Measurements from ENCODE around the gene WWOX. TPM values are rescaled to one million over a fixed set of nuclear protein-coding genes. Genes with fewer than 3 reads are reported as not detected.

The WWOX gene
- total and polyA plus RNA-seq, 2 experiments from 2014 or later, result 17.0 to 39.8 TPM

GRCh38 chr16:78620291-78620690 is 520.8 kb downstream of the WWOX start:
- Histone ChIP-seq H3K4me1 (ENCODE audit: insufficient read depth) (no peaks in the 10 kb centered on the region), H3K27ac (no peak overlapping the region), H3K79me2 (no peaks in the 10 kb centered on the region), H3K9me3 (ENCODE audit: low read depth) (no peaks in the 10 kb centered on the region), H3K4me3 (no peak overlapping the region), H3K9me2 (replicated peaks; ENCODE audit: insufficient read depth) (no peaks in the 10 kb centered on the region), H4K20me1 (ENCODE audit: insufficient read depth, poor library complexity, severe bottlenecking) (no peaks in the 10 kb centered on the region), H3K27me3 (no peaks in the 10 kb centered on the region), H3K36me3 (replicated peaks; ENCODE audit: insufficient read depth, low read depth) (no peaks in the 10 kb centered on the region), H2AFZ (no peak overlapping the region), H3K4me2 (no peak overlapping the region)
- 84% methylated on average over 2 of the region's 2 CpGs for WGBS (ENCODE audit: low lambda C conversion rate, missing lambda C conversion rate)
- no peak for TF ChIP-seq EZH2phosphoT487 (IDR thresholded peaks at IDR 0.05; ENCODE audit: low read depth, severe bottlenecking, unreplicated experiment)
- TF ChIP-seq EZH2 (IDR thresholded peaks at IDR 0.05; ENCODE audit: borderline replicate concordance), result no peak
- TF ChIP-seq CTCF (IDR thresholded peaks at IDR 0.05; ENCODE audit: poor library complexity), result no peak
- DNase-seq (ENCODE audit: low spot score), result no peak

- Histone ChIP-seq H2AFZ (no peak overlapping the region), H3K9me2 (replicated peaks; ENCODE audit: insufficient read depth) (no peaks in the 10 kb centered on the region), H3K4me2 (no peak overlapping the region), H4K20me1 (ENCODE audit: insufficient read depth, poor library complexity, severe bottlenecking) (no peaks in the 10 kb centered on the region), H3K27me3 (no peaks in the 10 kb centered on the region), H3K79me2 (no peaks in the 10 kb centered on the region), H3K4me1 (ENCODE audit: insufficient read depth) (no peaks in the 10 kb centered on the region), H3K9me3 (ENCODE audit: low read depth) (no peaks in the 10 kb centered on the region), H3K27ac (no peak overlapping the region), H3K36me3 (replicated peaks; ENCODE audit: insufficient read depth, low read depth) (no peaks in the 10 kb centered on the region), H3K4me3 (no peak overlapping the region)
- no peak for DNase-seq (ENCODE audit: low spot score)
- 95% methylated on average over 2 of the region's 2 CpGs for WGBS (ENCODE audit: low lambda C conversion rate, missing lambda C conversion rate)
- TF ChIP-seq CTCF (IDR thresholded peaks at IDR 0.05; ENCODE audit: poor library complexity), result no peak
- no peak for TF ChIP-seq EZH2 (IDR thresholded peaks at IDR 0.05; ENCODE audit: borderline replicate concordance)
- TF ChIP-seq EZH2phosphoT487 (IDR thresholded peaks at IDR 0.05; ENCODE audit: low read depth, severe bottlenecking, unreplicated experiment), result no peak
Observed at GRCh38 chr16:78623796-78624195, 524.3 kb downstream of the WWOX start.

GRCh38 chr16:78624366-78624765 is 524.9 kb downstream of the WWOX start:
- Histone ChIP-seq H2AFZ (no peak overlapping the region), H3K79me2 (no peaks in the 10 kb centered on the region), H3K27ac (no peak overlapping the region), H3K4me2 (peak overlapping the region; percentile 4), H3K4me3 (no peak overlapping the region), H3K4me1 (ENCODE audit: insufficient read depth) (no peaks in the 10 kb centered on the region), H3K36me3 (replicated peaks; ENCODE audit: insufficient read depth, low read depth) (no peaks in the 10 kb centered on the region), H3K27me3 (no peaks in the 10 kb centered on the region), H3K9me3 (ENCODE audit: low read depth) (no peaks in the 10 kb centered on the region), H3K9me2 (replicated peaks; ENCODE audit: insufficient read depth) (no peaks in the 10 kb centered on the region), H4K20me1 (ENCODE audit: insufficient read depth, poor library complexity, severe bottlenecking) (no peaks in the 10 kb centered on the region)
- DNase-seq (ENCODE audit: low spot score), result no peak
- peak; percentile 86 for TF ChIP-seq EZH2phosphoT487 (IDR thresholded peaks at IDR 0.05; ENCODE audit: low read depth, severe bottlenecking, unreplicated experiment)
- TF ChIP-seq EZH2 (IDR thresholded peaks at IDR 0.05; ENCODE audit: borderline replicate concordance), result no peak
- WGBS (ENCODE audit: low lambda C conversion rate, missing lambda C conversion rate), result 49% methylated on average over 2 of the region's 2 CpGs

- Histone ChIP-seq H3K27ac (no peak overlapping the region), H3K79me2 (no peaks in the 10 kb centered on the region), H3K4me1 (ENCODE audit: insufficient read depth) (no peaks in the 10 kb centered on the region), H3K27me3 (no peaks in the 10 kb centered on the region), H3K4me3 (no peak overlapping the region), H3K4me2 (no peak overlapping the region), H3K36me3 (replicated peaks; ENCODE audit: insufficient read depth, low read depth) (no peaks in the 10 kb centered on the region), H3K9me2 (replicated peaks; ENCODE audit: insufficient read depth) (no peaks in the 10 kb centered on the region), H2AFZ (no peak overlapping the region), H3K9me3 (ENCODE audit: low read depth) (no peaks in the 10 kb centered on the region), H4K20me1 (ENCODE audit: insufficient read depth, poor library complexity, severe bottlenecking) (no peaks in the 10 kb centered on the region)
- no peak for TF ChIP-seq CTCF (IDR thresholded peaks at IDR 0.05; ENCODE audit: poor library complexity)
- TF ChIP-seq EZH2 (IDR thresholded peaks at IDR 0.05; ENCODE audit: borderline replicate concordance), result no peak
- no peak for TF ChIP-seq EZH2phosphoT487 (IDR thresholded peaks at IDR 0.05; ENCODE audit: low read depth, severe bottlenecking, unreplicated experiment)
- DNase-seq (ENCODE audit: low spot score), result no peak
- WGBS (ENCODE audit: low lambda C conversion rate, missing lambda C conversion rate), result 74% methylated on average over 8 of the region's 8 CpGs
Observed at GRCh38 chr16:78628461-78629045, 529.1 kb downstream of the WWOX start.

Data from hepatocyte (in vitro differentiated cells).